Activated CD8-positive, alpha-beta T cell treated with anti-CD3 and anti-CD28 coated beads for 36 hours (primary cell): Measurements from ENCODE around the gene NEURL3. TPM values are rescaled to one million over a fixed set of nuclear protein-coding genes. Genes with fewer than 3 reads are reported as not detected.

Experiments used
- ATAC-seq: fragments of 200-7000 bp; cut with Tn5 transposase; one replicate; pipeline ENCODE4 v1.10.0; 2021; ENCODE audit warnings: mild to moderate bottlenecking, moderate library complexity
- CTCF ChIA-PET: fragments of 350-600 bp; sonication (Branson Sonifier 250); formaldehyde crosslinking; loops from one replicate; lab custom pipeline; 2021; ENCODE audit warnings: antibody characterized with exemption; lab: Charles Lee
- POLR2A ChIA-PET: fragments of 350-600 bp; sonication (Branson Sonifier 250); formaldehyde crosslinking; loops from one replicate; lab custom pipeline; 2021; ENCODE audit warnings: antibody characterized with exemption; lab: Charles Lee
- DNase-seq: peaks from one replicate; pipeline ENCODE4 v3.0.0-alpha.2; 2020
- H3K27ac Mint-ChIP-seq: one replicate; pipeline ENCODE4 v1.8.0; 2021; ENCODE audit warnings: mild to moderate bottlenecking, mixed read lengths
- H3K27me3 Mint-ChIP-seq: one replicate; pipeline ENCODE4 v1.8.0; 2021; ENCODE audit warnings: mixed read lengths
- H3K36me3 Mint-ChIP-seq: one replicate; pipeline ENCODE4 v1.8.0; 2021; ENCODE audit warnings: low read depth, mixed read lengths
- H3K4me1 Mint-ChIP-seq: one replicate; pipeline ENCODE4 v1.8.0; 2021; ENCODE audit warnings: low read depth, mixed read lengths
- H3K4me3 Mint-ChIP-seq: one replicate; pipeline ENCODE4 v1.8.0; 2021; ENCODE audit warnings: mild to moderate bottlenecking, moderate library complexity, mixed read lengths
- H3K9me3 Mint-ChIP-seq: one replicate; pipeline ENCODE4 v1.8.0; 2021; ENCODE audit warnings: mixed read lengths
- CTCF ChIP-seq: fragments of 200-600 bp; IDR thresholded peaks from one replicate; pipeline ENCODE4 v1.8.0; 2022; ENCODE audit warnings: antibody characterized with exemption, mild to moderate bottlenecking
- intact Hi-C: fragments of 100-400 bp; cut with micrococcal nuclease; formaldehyde crosslinking; loops from one replicate; pipeline ENCODE4 v1.10.0; 2022
- total RNA-seq, 2 experiments: library from RNA; stranded (reverse); gene quantifications; one replicate each; pipeline ENCODE4 v1.2.3, GENCODE V29; 2021

The NEURL3 gene
- total RNA-seq, 2 experiments from 2014 or later, result 0.25 TPM; not detected in 1

GRCh38 chr2:96546797-96547196 lies 41.6 kb upstream of the NEURL3 start:
- H3K27me3 Mint-ChIP-seq, result no peaks in the 10 kb centered on the region
- ATAC-seq (peak; percentile 18), DNase-seq (no peak)
- intact Hi-C loops, result no loop called here
- POLR2A ChIA-PET, result interaction anchor here (1.7 to 21.9 kb wide), 3 partner anchors 9 to 19 kb away, joined by 5 to 438 read pairs (median 6); partner anchors contain the start of gene ARID5A
- H3K9me3 Mint-ChIP-seq, result no peaks in the 10 kb centered on the region
- no peak for TF ChIP-seq CTCF
- CTCF ChIA-PET, result interaction anchor here (1.2 to 4.4 kb wide), 2 partner anchors 8 to 140 kb away, joined by 4 to 17 read pairs; no protein-coding TSS in a partner anchor
- H3K27ac Mint-ChIP-seq, result peak overlapping the region; percentile 75
- peaks cover 47% of the 10 kb centered on the region for H3K4me1 Mint-ChIP-seq
- peaks cover 64% of the 10 kb centered on the region for H3K36me3 Mint-ChIP-seq
- H3K4me3 Mint-ChIP-seq, result no peak overlapping the region

DNA sequence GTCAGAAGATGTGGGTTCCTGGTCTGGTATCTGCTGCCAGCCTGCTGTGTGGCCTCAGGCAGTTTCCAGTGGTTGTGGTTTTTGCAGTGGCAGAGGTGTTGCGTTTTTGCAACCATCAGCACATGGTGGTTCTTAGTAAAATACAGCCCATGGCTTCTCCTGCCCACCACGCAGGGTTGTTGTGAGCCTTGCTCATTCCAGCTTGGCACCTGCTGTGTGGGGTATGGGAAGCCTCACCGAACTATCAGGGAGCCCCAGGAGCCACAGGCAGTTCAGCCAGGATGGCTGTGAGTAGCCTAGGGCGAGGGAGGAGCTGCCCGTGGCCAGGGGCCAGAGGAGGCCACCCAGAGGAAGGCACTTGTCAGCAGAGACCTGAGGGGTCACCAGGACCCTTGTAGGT lies 41.2 kb upstream of the NEURL3 start:
- H3K4me3 Mint-ChIP-seq, result no peak overlapping the region

DNA sequence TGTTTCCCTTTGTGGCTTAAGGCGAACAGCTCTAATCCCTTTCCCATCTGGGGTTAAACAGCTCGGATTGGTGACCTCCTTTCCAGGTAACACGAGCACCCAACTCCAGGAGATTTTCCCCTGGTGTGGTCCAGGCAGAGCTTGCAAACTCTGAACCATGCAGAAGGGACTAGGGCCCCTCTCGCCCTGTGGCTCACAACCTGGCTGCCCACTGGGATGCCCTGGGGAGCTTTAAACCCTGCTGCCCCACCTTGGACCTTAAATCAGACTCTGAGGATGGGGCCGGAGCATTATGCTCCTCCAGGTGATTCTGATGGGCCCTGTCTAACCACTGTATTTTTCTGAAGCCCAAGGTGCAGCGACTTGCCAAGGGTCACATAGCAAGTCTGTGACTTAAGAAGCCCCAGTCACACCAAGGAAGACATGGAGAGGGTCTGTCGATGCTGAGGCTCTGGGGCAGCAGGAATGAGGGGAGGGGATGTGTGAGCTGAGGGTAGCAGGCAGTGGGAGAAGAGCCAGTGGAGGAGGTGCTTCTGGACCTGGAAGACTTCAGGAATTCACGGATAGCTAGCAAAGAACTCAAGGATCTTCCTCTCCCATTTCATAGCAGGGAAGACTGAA lies 37.3 kb upstream of the NEURL3 start:
- ATAC-seq (no peak), DNase-seq (no peak)
- ChIA-PET CTCF (interaction anchor here (0.6 to 1.6 kb wide), 3 partner anchors 10 to 33 kb away, joined by 3 to 12 read pairs (median 3); no protein-coding TSS in a partner anchor), POLR2A (interaction anchor here (1.0 to 23.0 kb wide), 3 partner anchors 5 to 31 kb away, joined by 3 to 438 read pairs (median 438); partner anchors contain the start of gene ARID5A)
- H3K4me3 Mint-ChIP-seq, result no peak overlapping the region
- peaks cover 76% of the 10 kb centered on the region for H3K36me3 Mint-ChIP-seq
- peaks cover 70% of the 10 kb centered on the region for H3K4me1 Mint-ChIP-seq
- TF ChIP-seq CTCF, result no peak
- H3K27me3 Mint-ChIP-seq, result no peaks in the 10 kb centered on the region
- H3K27ac Mint-ChIP-seq, result no peak overlapping the region
- no peaks in the 10 kb centered on the region for H3K9me3 Mint-ChIP-seq
- intact Hi-C loops, result no loop called here

More for the DNA sequence above, 41.2 kb upstream of the NEURL3 start:
- ATAC-seq (peak; percentile 43), DNase-seq (peak; percentile 63)
- Mint-ChIP-seq H3K9me3 (no peaks in the 10 kb centered on the region), H3K4me1 (peaks cover 52% of the 10 kb centered on the region), H3K27ac (peak overlapping the region; percentile 75), H3K27me3 (no peaks in the 10 kb centered on the region), H3K36me3 (peaks cover 68% of the 10 kb centered on the region)
- ChIA-PET CTCF (interaction anchor here (1.2 to 4.4 kb wide), 2 partner anchors 8 to 139 kb away, joined by 4 to 17 read pairs; no protein-coding TSS in a partner anchor), POLR2A (interaction anchor here (1.7 to 21.9 kb wide), 2 partner anchors 10 to 15 kb away, joined by 5 to 438 read pairs; partner anchors contain the start of gene ARID5A)
- intact Hi-C loops, result no loop called here
- TF ChIP-seq CTCF, result no peak

DNA sequence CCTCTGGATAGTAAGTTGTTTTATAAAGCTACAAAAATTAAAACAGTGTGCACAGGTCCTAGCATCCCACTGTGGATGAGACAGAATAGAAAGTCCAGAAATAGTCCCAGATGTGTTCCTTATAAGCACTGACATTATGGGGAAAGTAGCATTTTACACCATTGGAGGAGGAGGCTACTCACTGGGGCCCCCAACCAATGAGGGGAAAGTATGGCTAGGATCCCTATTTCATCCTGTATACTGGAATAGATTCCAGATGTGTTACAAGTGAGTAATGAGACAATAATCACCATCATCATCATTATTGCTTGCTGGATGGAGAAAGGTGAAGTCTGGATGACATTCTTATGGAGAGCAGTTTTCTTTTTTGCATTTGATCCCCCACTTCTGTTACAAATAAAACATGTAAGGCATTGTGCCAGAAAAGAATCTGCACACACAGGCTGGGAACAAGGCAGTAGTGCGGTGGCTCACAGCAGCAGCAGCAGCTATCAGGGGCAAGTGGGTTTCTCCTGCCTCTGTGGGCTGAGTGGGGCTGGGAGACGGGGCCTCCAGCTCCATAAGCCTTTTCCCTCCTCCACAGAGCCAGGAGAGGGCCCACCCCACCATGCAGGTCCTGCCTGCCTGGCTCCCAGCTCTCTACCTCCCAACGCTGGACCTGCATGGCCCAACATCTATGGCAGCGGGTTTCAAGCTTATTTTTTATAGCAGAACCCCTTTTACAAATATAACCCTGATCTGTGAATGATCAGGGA lies 36.4 kb upstream of the NEURL3 start:
- H3K4me3 Mint-ChIP-seq, result no peak overlapping the region
- intact Hi-C loops, result no loop called here
- H3K27me3 Mint-ChIP-seq, result no peaks in the 10 kb centered on the region
- H3K4me1 Mint-ChIP-seq, result peaks cover 63% of the 10 kb centered on the region
- TF ChIP-seq CTCF, result no peak
- H3K36me3 Mint-ChIP-seq, result peaks cover 71% of the 10 kb centered on the region
- no peaks in the 10 kb centered on the region for H3K9me3 Mint-ChIP-seq
- ChIA-PET CTCF (interaction anchor here (0.6 to 3.5 kb wide), 5 partner anchors 11 to 58 kb away, joined by 3 to 42 read pairs (median 3); no protein-coding TSS in a partner anchor), POLR2A (interaction anchor here (0.7 to 23.0 kb wide), 5 partner anchors 5 to 334 kb away, joined by 3 to 438 read pairs (median 3); partner anchors contain the start of gene ARID5A)
- ATAC-seq (no peak), DNase-seq (no peak)
- no peak overlapping the region for H3K27ac Mint-ChIP-seq
